Activated CD4-positive, alpha-beta T cell treated with anti-CD3 and anti-CD28 coated beads, Interleukin-2, amount 10 ng/mL, durations not matched to agents 24 days and 14 days (primary cell): ENCODE data around the gene TNFSF9. TPM values are rescaled to one million over a fixed set of nuclear protein-coding genes. Genes with fewer than 3 reads are reported as not detected.
"Not testable (repeated sequence)": the region's sequence is repeated elsewhere in the genome, so short reads cannot be mapped to it uniquely, and the experiment has no call there.

Experiments
- DNase-seq: peaks from one replicate; pipeline ENCODE4 v3.0.0; 2022
- H3K27ac Mint-ChIP-seq: one replicate; pipeline ENCODE4 v1.8.0; 2022; ENCODE audit warnings: mild to moderate bottlenecking, mixed read lengths
- H3K27me3 Mint-ChIP-seq: one replicate; pipeline ENCODE4 v1.8.0; 2022; ENCODE audit warnings: mixed read lengths
- H3K36me3 Mint-ChIP-seq: one replicate; pipeline ENCODE4 v1.8.0; 2022; ENCODE audit warnings: low read depth, mild to moderate bottlenecking, mixed read lengths
- H3K4me1 Mint-ChIP-seq: one replicate; pipeline ENCODE4 v1.8.0; 2021; ENCODE audit warnings: mixed read lengths
- H3K4me3 Mint-ChIP-seq: one replicate; pipeline ENCODE4 v1.8.0; 2022; ENCODE audit warnings: mild to moderate bottlenecking, moderate library complexity, mixed read lengths
- H3K9me3 Mint-ChIP-seq: one replicate; pipeline ENCODE4 v1.8.0; 2021; ENCODE audit warnings: mixed read lengths
- intact Hi-C: fragments of 100-400 bp; cut with micrococcal nuclease; formaldehyde crosslinking; loops from one replicate; pipeline ENCODE4 v1.15.1; 2023
- total RNA-seq: library from RNA; stranded (reverse); gene quantifications from 2 replicates; pipeline ENCODE4 v1.2.3, GENCODE V29; 2022

TNFSF9 gene
- total RNA-seq, 1 donor from 2014 or later: 6.4 TPM

GRCh38 chr19:6551607-6552450 lies 21.0 kb downstream of the TNFSF9 start:
- intact Hi-C loops: no loop called here
- Mint-ChIP-seq H3K27me3 (peaks cover 3% of the 10 kb centered on the region), H3K4me1 (peaks cover 6% of the 10 kb centered on the region), H3K27ac (no peak overlapping the region), H3K9me3 (no peaks in the 10 kb centered on the region), H3K36me3 (no peaks in the 10 kb centered on the region), H3K4me3 (no peak overlapping the region)
- peak; percentile 86 for DNase-seq

GRCh38 chr19:6556043-6556449 lies 25.2 kb downstream of the TNFSF9 start:
- Mint-ChIP-seq H3K27me3 (peaks cover 8% of the 10 kb centered on the region), H3K27ac (no peak overlapping the region), H3K4me3 (no peak overlapping the region), H3K9me3 (no peaks in the 10 kb centered on the region), H3K4me1 (peaks cover 3% of the 10 kb centered on the region), H3K36me3 (no peaks in the 10 kb centered on the region)
- intact Hi-C loops: loop anchor here (2.0 to 5.0 kb wide), 2 partner anchors 35 to 39 kb away; partner anchors contain the start of gene CD70
- DNase-seq: no peak

- Mint-ChIP-seq H3K9me3 (no peaks in the 10 kb centered on the region), H3K36me3 (no peaks in the 10 kb centered on the region), H3K27me3 (peaks cover 9% of the 10 kb centered on the region), H3K4me1 (peaks cover 3% of the 10 kb centered on the region), H3K27ac (no peak overlapping the region), H3K4me3 (no peak overlapping the region)
- peak; percentile 67 for DNase-seq
- intact Hi-C loops: loop anchor here (2.0 to 5.0 kb wide), 2 partner anchors 34 to 39 kb away; partner anchors contain the start of gene CD70
Measured at GRCh38 chr19:6556480-6557195, 25.8 kb downstream of the TNFSF9 start.

GRCh38 chr19:6562437-6562836 lies 31.6 kb downstream of the TNFSF9 start:
- DNase-seq, H3K36me3 Mint-ChIP-seq, intact Hi-C loops, H3K4me3 Mint-ChIP-seq, H3K4me1 Mint-ChIP-seq, H3K27ac Mint-ChIP-seq, H3K9me3 Mint-ChIP-seq: not testable (repeated sequence)
- H3K27me3 Mint-ChIP-seq: peaks cover 21% of the 10 kb centered on the region

- DNase-seq: peak; percentile 73
- Mint-ChIP-seq H3K9me3 (peaks cover 9% of the 10 kb centered on the region), H3K4me1 (no peaks in the 10 kb centered on the region), H3K4me3 (no peak overlapping the region), H3K27ac (no peak overlapping the region), H3K36me3 (no peaks in the 10 kb centered on the region), H3K27me3 (peaks cover 30% of the 10 kb centered on the region)
- intact Hi-C loops: no loop called here
Measured at GRCh38 chr19:6564393-6564792, 33.6 kb downstream of the TNFSF9 start.

- H3K36me3 Mint-ChIP-seq, H3K27ac Mint-ChIP-seq, H3K4me3 Mint-ChIP-seq, intact Hi-C loops, DNase-seq, H3K4me1 Mint-ChIP-seq: not testable (repeated sequence)
- H3K9me3 Mint-ChIP-seq: peaks cover 14% of the 10 kb centered on the region
- H3K27me3 Mint-ChIP-seq: peaks cover 37% of the 10 kb centered on the region
Measured at GRCh38 chr19:6566727-6567126, 35.9 kb downstream of the TNFSF9 start.

- H3K36me3 Mint-ChIP-seq: no peaks in the 10 kb centered on the region
- H3K27ac Mint-ChIP-seq: no peak overlapping the region
- peaks cover 35% of the 10 kb centered on the region for H3K27me3 Mint-ChIP-seq
- H3K9me3 Mint-ChIP-seq: peaks cover 14% of the 10 kb centered on the region
- H3K4me3 Mint-ChIP-seq: no peak overlapping the region
- intact Hi-C loops: no loop called here
- H3K4me1 Mint-ChIP-seq: no peaks in the 10 kb centered on the region
- DNase-seq: no peak
Measured at GRCh38 chr19:6568010-6568526, 37.2 kb downstream of the TNFSF9 start.

GRCh38 chr19:6568816-6569215 lies 38.0 kb downstream of the TNFSF9 start:
- no peaks in the 10 kb centered on the region for H3K36me3 Mint-ChIP-seq
- DNase-seq: no peak
- peaks cover 35% of the 10 kb centered on the region for H3K27me3 Mint-ChIP-seq
- intact Hi-C loops: no loop called here
- peaks cover 14% of the 10 kb centered on the region for H3K9me3 Mint-ChIP-seq
- no peak overlapping the region for H3K27ac Mint-ChIP-seq
- H3K4me1 Mint-ChIP-seq: no peaks in the 10 kb centered on the region
- no peak overlapping the region for H3K4me3 Mint-ChIP-seq

- no peak overlapping the region for H3K4me3 Mint-ChIP-seq
- H3K27ac Mint-ChIP-seq: no peak overlapping the region
- H3K4me1 Mint-ChIP-seq: no peaks in the 10 kb centered on the region
- intact Hi-C loops: no loop called here
- peaks cover 31% of the 10 kb centered on the region for H3K27me3 Mint-ChIP-seq
- H3K36me3 Mint-ChIP-seq: no peaks in the 10 kb centered on the region
- DNase-seq: no peak
- peaks cover 5% of the 10 kb centered on the region for H3K9me3 Mint-ChIP-seq
Measured at GRCh38 chr19:6570764-6571163, 39.9 kb downstream of the TNFSF9 start.

GRCh38 chr19:6571167-6571566 lies 40.3 kb downstream of the TNFSF9 start:
- Mint-ChIP-seq H3K9me3 (peaks cover 5% of the 10 kb centered on the region), H3K27me3 (peaks cover 31% of the 10 kb centered on the region), H3K36me3 (no peaks in the 10 kb centered on the region), H3K27ac (no peak overlapping the region), H3K4me1 (no peaks in the 10 kb centered on the region), H3K4me3 (no peak overlapping the region)
- DNase-seq: no peak
- intact Hi-C loops: no loop called here

- Mint-ChIP-seq H3K9me3 (peaks cover 5% of the 10 kb centered on the region), H3K4me1 (no peaks in the 10 kb centered on the region), H3K4me3 (no peak overlapping the region), H3K27me3 (peaks cover 29% of the 10 kb centered on the region), H3K27ac (no peak overlapping the region), H3K36me3 (no peaks in the 10 kb centered on the region)
- intact Hi-C loops: no loop called here
- DNase-seq: no peak
Measured at GRCh38 chr19:6572217-6572616, 41.4 kb downstream of the TNFSF9 start.

GRCh38 chr19:6573350-6573749 lies 42.5 kb downstream of the TNFSF9 start:
- H3K4me3 Mint-ChIP-seq: no peak overlapping the region
- H3K36me3 Mint-ChIP-seq: no peaks in the 10 kb centered on the region
- intact Hi-C loops: no loop called here
- peaks cover 5% of the 10 kb centered on the region for H3K9me3 Mint-ChIP-seq
- H3K4me1 Mint-ChIP-seq: peaks cover 3% of the 10 kb centered on the region
- peaks cover 20% of the 10 kb centered on the region for H3K27me3 Mint-ChIP-seq
- DNase-seq: no peak
- H3K27ac Mint-ChIP-seq: no peak overlapping the region

GRCh38 chr19:6576869-6577475 lies 46.1 kb downstream of the TNFSF9 start:
- peaks cover 3% of the 10 kb centered on the region for H3K36me3 Mint-ChIP-seq
- DNase-seq: no peak
- H3K9me3 Mint-ChIP-seq: no peaks in the 10 kb centered on the region
- H3K4me3 Mint-ChIP-seq: no peak overlapping the region
- no peak overlapping the region for H3K27ac Mint-ChIP-seq
- H3K4me1 Mint-ChIP-seq: peaks cover 3% of the 10 kb centered on the region
- H3K27me3 Mint-ChIP-seq: peaks cover 6% of the 10 kb centered on the region
- intact Hi-C loops: no loop called here
